ENCODE results near the gene KRTAP9-2.
"Not testable (repeated sequence)": the region's sequence is repeated elsewhere in the genome, so short reads cannot be mapped to it uniquely, and the experiment has no call there.

The KRTAP9-2 gene

GRCh38 chr17:41232399-41233105, 6.1 kb downstream of the KRTAP9-2 start, which contains the start of gene KRTAP9-3:
Gene KRTAP9-3, plus strand, starts transcription at chr17:41232449. Its CDS starts 53 bp downstream, at chr17:41232502.
- in situ Hi-C loops (cut with MboI; ENCODE audit: low sequenced_read_pairs) = not testable (repeated sequence)

- in situ Hi-C loops (cut with MboI; ENCODE audit: low sequenced_read_pairs) = not testable (repeated sequence)
These were observed 10.7 kb downstream of the KRTAP9-2 start for GRCh38 chr17:41237116-41237515.

GRCh38 chr17:41237949-41238437, 11.5 kb downstream of the KRTAP9-2 start, which contains the start of gene KRTAP9-8:
Gene KRTAP9-8, plus strand, starts transcription at chr17:41237999. Its CDS starts 53 bp downstream, at chr17:41238052.
- in situ Hi-C loops (cut with MboI; ENCODE audit: low sequenced_read_pairs) = not testable (repeated sequence)

- in situ Hi-C loops (cut with MboI; ENCODE audit: low sequenced_read_pairs) = not testable (repeated sequence)
These were observed 20.7 kb downstream of the KRTAP9-2 start for GRCh38 chr17:41246995-41247787.

GRCh38 chr17:41249637-41250240, 23.3 kb downstream of the KRTAP9-2 start, which contains the start of gene KRTAP9-4:
Gene KRTAP9-4, plus strand, starts transcription at chr17:41249687. Its CDS starts 34 bp downstream, at chr17:41249721.
- in situ Hi-C loops (cut with MboI; ENCODE audit: low sequenced_read_pairs) = not testable (repeated sequence)

GRCh38 chr17:41251261-41251660, 24.8 kb downstream of the KRTAP9-2 start:
- in situ Hi-C loops (cut with MboI; ENCODE audit: low sequenced_read_pairs) = no loop called here

- in situ Hi-C loops (cut with MboI; ENCODE audit: low sequenced_read_pairs) = no loop called here
These were observed 28.4 kb downstream of the KRTAP9-2 start for GRCh38 chr17:41254861-41255260.

GRCh38 chr17:41255381-41256290, 29.2 kb downstream of the KRTAP9-2 start, which contains the start of gene KRTAP9-9:
Gene KRTAP9-9, plus strand, starts transcription at chr17:41255384.
- in situ Hi-C loops (cut with MboI; ENCODE audit: low sequenced_read_pairs) = not testable (repeated sequence)

GRCh38 chr17:41256291-41256685, 29.8 kb downstream of the KRTAP9-2 start:
- in situ Hi-C loops (cut with MboI; ENCODE audit: low sequenced_read_pairs) = no loop called here

- in situ Hi-C loops (cut with MboI; ENCODE audit: low sequenced_read_pairs) = no loop called here
These were observed 32.0 kb downstream of the KRTAP9-2 start for GRCh38 chr17:41258406-41258805.

GRCh38 chr17:41263212-41263611, 36.8 kb downstream of the KRTAP9-2 start:
- in situ Hi-C loops (cut with MboI; ENCODE audit: low sequenced_read_pairs) = no loop called here

GRCh38 chr17:41264599-41264998, 38.2 kb downstream of the KRTAP9-2 start:
- in situ Hi-C loops (cut with MboI; ENCODE audit: low sequenced_read_pairs) = no loop called here

- in situ Hi-C loops (cut with MboI; ENCODE audit: low sequenced_read_pairs) = no loop called here
These were observed 38.6 kb downstream of the KRTAP9-2 start, which contains the start of gene KRTAP9-6 for GRCh38 chr17:41265078-41265477. Gene KRTAP9-6, plus strand, starts transcription at chr17:41265378. Its CDS starts 0 bp downstream, at chr17:41265378.

GRCh38 chr17:41267711-41268110, 41.3 kb downstream of the KRTAP9-2 start:
- in situ Hi-C loops (cut with MboI; ENCODE audit: low sequenced_read_pairs) = no loop called here

GRCh38 chr17:41271323-41271722, 44.9 kb downstream of the KRTAP9-2 start:
- in situ Hi-C loops (cut with MboI; ENCODE audit: low sequenced_read_pairs) = not testable (repeated sequence)

- in situ Hi-C loops (cut with MboI; ENCODE audit: low sequenced_read_pairs) = no loop called here
These were observed 45.4 kb downstream of the KRTAP9-2 start for GRCh38 chr17:41271858-41272257.

GRCh38 chr17:41275648-41276190, 49.3 kb downstream of the KRTAP9-2 start, which contains the start of gene KRTAP9-7:
Gene KRTAP9-7, plus strand, starts transcription at chr17:41275698. Its CDS starts 0 bp downstream, at chr17:41275698.
- in situ Hi-C loops (cut with MboI; ENCODE audit: low sequenced_read_pairs) = not testable (repeated sequence)
